ENCODE measurements around the gene RAB10.

Gene RAB10

DNA sequence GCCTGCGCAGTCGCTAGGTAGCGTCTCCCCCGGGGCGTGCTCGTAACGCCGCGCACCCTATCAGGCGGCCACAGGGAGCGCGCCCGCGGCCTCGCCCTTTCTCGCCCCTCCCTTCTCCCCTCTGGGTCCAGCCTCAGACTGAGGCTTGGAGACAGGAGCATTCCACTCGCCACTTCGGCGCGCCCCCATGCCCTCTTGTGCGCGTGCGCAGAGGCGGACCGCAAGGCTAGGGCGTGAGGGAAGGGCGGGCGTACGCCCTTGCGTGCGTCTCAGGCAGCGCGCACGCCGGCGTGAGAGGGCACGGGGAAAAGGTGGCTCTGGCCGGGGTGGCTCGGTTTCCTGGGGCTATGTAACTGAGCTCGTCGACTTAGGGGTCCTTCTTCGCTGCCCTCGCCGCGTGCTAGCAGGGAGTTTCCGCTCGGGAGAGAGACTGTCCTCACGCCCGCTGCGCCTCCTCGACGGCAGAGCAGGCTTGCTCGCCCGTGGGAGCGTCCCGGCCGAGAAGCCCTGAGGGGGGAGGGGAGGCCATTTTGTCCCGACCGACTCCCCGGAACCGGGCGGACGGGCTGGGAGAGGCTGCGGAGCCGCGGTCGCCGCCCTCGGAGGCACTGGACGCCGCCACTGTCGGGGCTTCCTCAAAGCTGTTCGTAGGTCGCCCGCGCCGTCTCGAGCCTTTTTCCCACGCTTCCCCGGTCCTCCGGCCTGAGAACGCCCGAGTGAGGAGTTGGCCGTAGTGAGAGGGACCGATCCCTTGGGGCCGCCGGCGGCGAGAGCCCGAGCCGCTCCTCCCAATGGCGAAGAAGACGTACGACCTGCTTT lies at the start of gene RAB10:
Gene RAB10 (plus strand): TSS at position 267 of the 819 bp plus-strand sequence. CDS start 525 bp downstream, at position 792.
- peak within 1 kb of the TSS; percentile 90 for H3K4me3 ChIP-seq (ENCODE audit: low read depth, low read length)
- DNase-seq (ENCODE audit: low read depth), result peak; percentile 100
- no peak for TF ChIP-seq CTCF (IDR thresholded peaks at IDR 0.05; ENCODE audit: insufficient read depth, low read depth, low read length, missing control alignments)

GRCh38 chr2:25988134-25988533 lies 45.8 kb upstream of the RAB10 start:
- DNase-seq (ENCODE audit: low read depth), result no peak
- no peak overlapping the region for H3K4me3 ChIP-seq (ENCODE audit: low read depth, low read length)
- no peak for TF ChIP-seq CTCF (IDR thresholded peaks at IDR 0.05; ENCODE audit: insufficient read depth, low read depth, low read length, missing control alignments)

DNA sequence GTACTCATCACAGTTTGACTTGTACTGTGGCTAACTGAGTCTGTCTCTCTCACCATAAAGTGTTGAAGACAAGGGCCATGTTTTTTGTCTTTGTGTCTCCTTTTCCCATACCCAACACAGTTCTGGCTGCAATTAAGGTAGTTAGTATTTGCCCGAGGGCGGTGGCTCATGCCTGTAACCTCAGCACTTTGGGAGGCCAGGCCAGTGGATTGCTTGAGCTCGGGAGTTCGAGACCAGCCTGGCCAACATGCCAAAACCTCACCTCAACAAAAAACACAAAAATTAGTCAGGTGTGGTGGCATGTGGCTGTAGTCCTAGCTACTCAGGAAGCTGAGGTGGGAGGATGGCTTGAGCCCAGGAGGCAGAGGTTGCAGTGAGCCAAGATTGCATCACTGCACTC lies 44.7 kb upstream of the RAB10 start:
- TF ChIP-seq CTCF (IDR thresholded peaks at IDR 0.05; ENCODE audit: insufficient read depth, low read depth, low read length, missing control alignments), result no peak
- no peak overlapping the region for H3K4me3 ChIP-seq (ENCODE audit: low read depth, low read length)
- DNase-seq (ENCODE audit: low read depth), result no peak

DNA sequence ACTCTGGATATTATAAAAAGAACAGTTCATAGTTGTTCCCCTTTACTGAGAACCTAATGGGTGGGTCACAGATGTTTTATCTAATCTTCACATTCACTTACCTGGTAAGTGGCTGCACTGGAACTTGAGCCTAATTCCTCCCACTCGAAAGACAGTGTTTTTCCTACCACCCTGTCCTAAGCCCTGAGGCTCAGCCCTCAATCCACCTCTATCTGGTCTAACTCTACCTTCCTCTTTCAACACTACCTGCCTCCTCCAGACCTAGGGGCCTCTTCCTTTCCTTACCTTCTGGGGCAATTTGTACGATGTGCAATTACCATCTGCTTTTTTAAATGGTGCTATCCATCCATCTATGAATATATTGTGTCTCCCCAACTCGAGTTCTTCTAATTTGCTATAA lies 41.9 kb upstream of the RAB10 start:
- no peak for TF ChIP-seq CTCF (IDR thresholded peaks at IDR 0.05; ENCODE audit: insufficient read depth, low read depth, low read length, missing control alignments)
- DNase-seq (ENCODE audit: low read depth), result no peak
- no peak overlapping the region for H3K4me3 ChIP-seq (ENCODE audit: low read depth, low read length)

DNA sequence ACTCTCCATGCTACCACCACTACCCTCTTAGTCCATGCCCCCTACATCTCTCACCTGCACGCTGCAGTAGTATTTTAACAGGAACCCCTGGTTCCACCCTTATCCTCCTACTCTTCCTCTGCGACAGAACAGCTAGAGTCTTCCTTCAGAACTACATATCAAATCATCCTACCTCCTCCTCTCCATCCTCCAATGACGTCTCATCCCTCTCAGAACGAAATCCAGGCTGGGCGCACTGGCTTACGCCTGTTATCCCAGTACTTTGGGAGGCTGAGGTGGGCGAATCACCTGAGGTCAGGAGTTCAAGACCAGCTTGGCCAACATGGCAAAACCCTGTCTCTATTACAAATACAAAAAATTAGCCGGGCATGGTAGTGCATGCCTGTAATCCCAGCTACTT lies 41.3 kb upstream of the RAB10 start:
- TF ChIP-seq CTCF (IDR thresholded peaks at IDR 0.05; ENCODE audit: insufficient read depth, low read depth, low read length, missing control alignments), result no peak
- no peak overlapping the region for H3K4me3 ChIP-seq (ENCODE audit: low read depth, low read length)

GRCh38 chr2:25993049-25993448 lies 40.8 kb upstream of the RAB10 start:
- no peak overlapping the region for H3K4me3 ChIP-seq (ENCODE audit: low read depth, low read length)
- DNase-seq (ENCODE audit: low read depth), result no peak
- no peak for TF ChIP-seq CTCF (IDR thresholded peaks at IDR 0.05; ENCODE audit: insufficient read depth, low read depth, low read length, missing control alignments)

More for the DNA sequence above, 41.3 kb upstream of the RAB10 start:
- no peak for DNase-seq (ENCODE audit: low read depth)

DNA sequence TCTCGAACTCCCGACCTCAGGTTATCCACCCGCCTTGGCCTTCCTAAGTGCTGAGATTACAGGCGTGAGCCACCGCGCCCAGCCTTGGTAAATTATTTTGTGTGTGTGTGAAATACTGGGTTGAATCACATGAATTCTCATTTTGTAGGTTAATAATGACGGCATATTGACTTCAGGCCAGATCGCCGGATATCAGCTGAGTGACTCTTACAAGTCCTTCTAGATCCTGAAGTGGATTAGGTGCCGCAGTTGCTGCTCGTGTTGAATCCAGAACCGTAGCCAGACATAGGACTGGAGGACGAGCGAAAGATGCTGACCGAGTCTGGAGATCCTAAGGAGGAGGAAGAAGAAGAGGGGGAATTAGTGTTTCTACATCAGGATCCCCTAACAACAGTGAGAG lies 39.4 kb upstream of the RAB10 start:
- DNase-seq (ENCODE audit: low read depth), result no peak
- no peak overlapping the region for H3K4me3 ChIP-seq (ENCODE audit: low read depth, low read length)
- TF ChIP-seq CTCF (IDR thresholded peaks at IDR 0.05; ENCODE audit: insufficient read depth, low read depth, low read length, missing control alignments), result no peak
